ENCODE measurements around the gene RASD1.

The RASD1 gene

DNA sequence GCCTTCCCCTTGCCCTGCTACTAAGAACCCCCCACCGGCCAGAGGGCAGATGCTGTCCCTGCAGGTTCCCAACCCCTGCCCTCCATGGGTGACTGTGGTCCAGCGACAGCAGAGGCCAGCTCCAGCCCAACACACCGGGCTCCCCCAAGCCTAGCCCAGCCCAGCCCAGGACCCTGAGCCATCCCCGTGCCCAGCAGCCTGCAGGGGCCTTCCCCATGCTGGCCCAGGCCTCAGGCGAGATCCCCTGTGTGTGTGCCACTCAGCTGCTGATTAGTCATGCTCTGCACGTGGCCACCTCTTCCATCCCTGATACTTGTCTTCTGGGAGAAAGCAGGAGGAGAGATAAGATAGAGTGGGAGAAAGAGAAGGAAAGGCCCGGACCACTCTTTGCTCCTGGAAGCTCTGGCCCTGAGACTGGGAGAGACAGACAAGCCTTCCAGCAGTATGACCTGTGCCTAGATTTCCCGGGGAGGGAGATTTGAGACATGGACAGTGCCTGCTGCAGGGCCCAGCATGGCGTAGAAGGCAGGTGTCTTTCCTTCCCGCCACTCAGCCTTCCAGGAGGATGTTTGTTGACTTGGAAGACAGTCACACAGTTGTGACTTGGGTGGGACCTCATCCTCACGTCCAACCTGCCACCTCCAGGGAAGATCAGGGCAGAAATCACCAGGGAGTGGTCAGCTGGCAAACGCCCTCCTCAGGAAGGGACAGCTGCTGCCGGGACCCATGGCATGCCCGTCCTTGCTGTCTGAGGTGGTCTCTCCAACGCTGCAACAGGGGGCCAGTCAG lies 41.3 kb upstream of the RASD1 start:
- Histone ChIP-seq H3K9ac (ENCODE audit: low read depth, low read length) (no peak overlapping the region), H3K36me3 (ENCODE audit: insufficient read depth, low read depth, low read length) (no peaks in the 10 kb centered on the region), H3K4me1 (ENCODE audit: insufficient read depth, low read length) (no peaks in the 10 kb centered on the region), H3K4me3 (ENCODE audit: low read length) (no peak overlapping the region), H3K9me3 (ENCODE audit: insufficient read depth, low read depth, low read length) (no peaks in the 10 kb centered on the region), H3K27me3 (ENCODE audit: insufficient read depth, low read length) (no peaks in the 10 kb centered on the region), H3K27ac (ENCODE audit: low read length) (no peak overlapping the region)

DNA sequence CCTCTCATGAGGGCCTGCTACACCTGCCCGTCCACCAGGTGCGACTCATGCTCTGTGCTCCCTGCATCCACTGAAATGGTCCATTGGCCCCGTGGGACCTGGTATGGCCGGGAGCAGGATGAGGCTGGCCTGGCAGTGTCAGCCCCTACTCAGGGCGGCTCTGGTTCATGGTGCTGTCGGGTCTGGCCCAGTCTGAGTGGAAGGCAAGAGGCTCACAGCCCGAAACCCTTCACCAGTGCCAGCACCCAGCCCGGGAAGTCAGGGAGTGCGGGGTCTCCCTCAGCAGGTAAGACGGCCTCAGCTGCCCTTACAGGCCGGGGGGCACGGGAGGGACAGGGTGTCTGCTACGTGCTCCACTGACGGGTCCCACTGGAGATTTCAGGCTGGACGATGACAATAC lies 40.5 kb upstream of the RASD1 start:
- no peaks in the 10 kb centered on the region for H3K9me3 ChIP-seq (ENCODE audit: insufficient read depth, low read depth, low read length)
- no peak overlapping the region for H3K27ac ChIP-seq (ENCODE audit: low read length)
- no peak overlapping the region for H3K9ac ChIP-seq (ENCODE audit: low read depth, low read length)
- H3K4me3 ChIP-seq (ENCODE audit: low read length) = no peak overlapping the region
- no peaks in the 10 kb centered on the region for H3K4me1 ChIP-seq (ENCODE audit: insufficient read depth, low read length)
- no peaks in the 10 kb centered on the region for H3K27me3 ChIP-seq (ENCODE audit: insufficient read depth, low read length)
- no peaks in the 10 kb centered on the region for H3K36me3 ChIP-seq (ENCODE audit: insufficient read depth, low read depth, low read length)

DNA sequence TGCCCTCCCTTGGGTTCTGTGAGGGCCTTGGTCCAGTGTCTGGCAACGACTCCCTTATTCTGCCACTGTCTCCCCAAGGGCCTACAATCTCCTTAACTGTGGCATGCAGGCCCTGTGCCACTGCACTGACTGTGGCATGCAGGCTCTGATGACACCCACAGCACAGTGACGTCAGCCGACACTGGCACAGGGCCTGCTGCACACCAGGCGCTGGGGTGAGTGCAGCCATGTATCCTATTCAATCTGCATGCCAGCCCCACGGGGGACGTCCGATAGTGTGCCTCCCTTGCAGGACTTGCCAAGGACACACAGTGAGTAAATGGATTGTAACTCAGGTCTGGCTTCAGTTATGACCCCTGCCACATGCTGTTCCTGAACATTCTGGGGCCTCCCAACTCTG lies 39.8 kb upstream of the RASD1 start:
- Histone ChIP-seq H3K36me3 (ENCODE audit: insufficient read depth, low read depth, low read length) (no peaks in the 10 kb centered on the region), H3K4me1 (ENCODE audit: insufficient read depth, low read length) (no peaks in the 10 kb centered on the region), H3K4me3 (ENCODE audit: low read length) (no peak overlapping the region), H3K9ac (ENCODE audit: low read depth, low read length) (no peak overlapping the region), H3K27me3 (ENCODE audit: insufficient read depth, low read length) (no peaks in the 10 kb centered on the region), H3K27ac (ENCODE audit: low read length) (no peak overlapping the region), H3K9me3 (ENCODE audit: insufficient read depth, low read depth, low read length) (no peaks in the 10 kb centered on the region)

DNA sequence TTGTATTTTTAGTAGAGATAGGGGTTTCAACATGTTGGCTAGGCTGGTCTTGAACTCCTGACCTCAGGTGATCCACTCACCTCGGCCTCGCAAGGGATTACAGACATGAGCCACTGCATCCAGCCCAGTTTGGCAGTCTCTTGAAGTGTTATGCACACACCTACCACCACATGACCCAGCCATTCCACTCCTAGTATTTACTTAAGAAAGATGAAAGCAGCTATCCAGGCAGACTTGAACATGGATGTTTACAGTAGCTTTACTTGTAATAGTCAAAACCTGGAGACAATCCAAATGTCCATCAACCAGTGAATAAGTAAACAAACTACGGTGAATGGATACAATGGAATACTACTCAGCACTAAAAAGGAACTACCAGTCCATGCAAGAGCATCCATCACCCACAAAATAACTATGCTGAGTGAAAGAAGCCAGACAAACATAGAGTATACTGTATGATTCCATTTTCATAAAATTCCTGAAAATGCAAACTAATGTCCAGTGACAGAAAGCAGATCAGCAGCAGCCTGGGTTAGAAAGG lies 37.8 kb upstream of the RASD1 start:
- no peak overlapping the region for H3K9ac ChIP-seq (ENCODE audit: low read depth, low read length)
- no peaks in the 10 kb centered on the region for H3K9me3 ChIP-seq (ENCODE audit: insufficient read depth, low read depth, low read length)
- no peak overlapping the region for H3K27ac ChIP-seq (ENCODE audit: low read length)

DNA sequence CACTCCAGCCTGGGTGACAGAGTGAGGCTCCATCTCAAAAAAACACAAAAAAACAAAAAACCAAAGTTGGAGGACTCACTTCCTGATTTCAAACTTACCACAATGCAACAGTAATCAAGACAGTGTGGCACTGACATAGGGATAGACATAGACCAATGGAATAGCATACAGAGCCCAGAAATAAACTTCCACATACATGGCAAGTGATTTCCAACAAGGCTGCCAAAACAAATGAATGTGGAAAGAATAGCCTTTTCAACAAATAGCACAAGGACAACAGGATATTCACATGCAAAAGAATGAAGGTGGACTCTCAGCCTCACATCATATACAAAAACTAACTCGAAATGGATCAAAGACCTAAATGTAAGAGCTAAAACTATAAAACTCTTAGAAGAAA lies 36.8 kb upstream of the RASD1 start:
- Histone ChIP-seq H3K4me3 (ENCODE audit: low read length) (no peak overlapping the region), H3K27me3 (ENCODE audit: insufficient read depth, low read length) (no peaks in the 10 kb centered on the region), H3K9me3 (ENCODE audit: insufficient read depth, low read depth, low read length) (no peaks in the 10 kb centered on the region), H3K9ac (ENCODE audit: low read depth, low read length) (no peak overlapping the region), H3K36me3 (ENCODE audit: insufficient read depth, low read depth, low read length) (no peaks in the 10 kb centered on the region), H3K27ac (ENCODE audit: low read length) (no peak overlapping the region), H3K4me1 (ENCODE audit: insufficient read depth, low read length) (no peaks in the 10 kb centered on the region)

More for the DNA sequence above, 37.8 kb upstream of the RASD1 start:
- H3K27me3 ChIP-seq (ENCODE audit: insufficient read depth, low read length) = no peaks in the 10 kb centered on the region
- no peaks in the 10 kb centered on the region for H3K36me3 ChIP-seq (ENCODE audit: insufficient read depth, low read depth, low read length)
- H3K4me3 ChIP-seq (ENCODE audit: low read length) = no peak overlapping the region
- H3K4me1 ChIP-seq (ENCODE audit: insufficient read depth, low read length) = no peaks in the 10 kb centered on the region

DNA sequence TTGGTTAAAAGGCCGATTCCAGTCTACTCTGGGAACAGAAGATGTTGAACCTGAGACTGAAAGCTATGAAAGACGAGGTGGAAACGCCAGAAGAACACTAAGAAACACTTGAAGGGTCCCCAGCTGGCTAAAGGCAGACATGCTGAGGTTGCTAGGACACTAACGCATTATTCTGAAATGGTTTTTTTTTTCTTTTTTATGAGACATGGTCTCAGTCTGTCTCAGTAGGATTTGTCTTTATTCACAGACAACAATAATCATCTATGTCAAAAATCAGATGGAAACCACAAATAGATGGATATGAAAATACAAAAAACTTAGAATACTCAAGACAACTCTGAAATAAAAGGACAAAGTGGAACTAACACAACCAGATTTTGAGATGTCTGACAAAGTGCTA lies 35.0 kb upstream of the RASD1 start:
- no peaks in the 10 kb centered on the region for H3K27me3 ChIP-seq (ENCODE audit: insufficient read depth, low read length)
- H3K4me1 ChIP-seq (ENCODE audit: insufficient read depth, low read length) = no peaks in the 10 kb centered on the region
- no peak overlapping the region for H3K27ac ChIP-seq (ENCODE audit: low read length)
- no peak overlapping the region for H3K9ac ChIP-seq (ENCODE audit: low read depth, low read length)
- no peaks in the 10 kb centered on the region for H3K36me3 ChIP-seq (ENCODE audit: insufficient read depth, low read depth, low read length)
- H3K4me3 ChIP-seq (ENCODE audit: low read length) = no peak overlapping the region
- H3K9me3 ChIP-seq (ENCODE audit: insufficient read depth, low read depth, low read length) = no peaks in the 10 kb centered on the region

DNA sequence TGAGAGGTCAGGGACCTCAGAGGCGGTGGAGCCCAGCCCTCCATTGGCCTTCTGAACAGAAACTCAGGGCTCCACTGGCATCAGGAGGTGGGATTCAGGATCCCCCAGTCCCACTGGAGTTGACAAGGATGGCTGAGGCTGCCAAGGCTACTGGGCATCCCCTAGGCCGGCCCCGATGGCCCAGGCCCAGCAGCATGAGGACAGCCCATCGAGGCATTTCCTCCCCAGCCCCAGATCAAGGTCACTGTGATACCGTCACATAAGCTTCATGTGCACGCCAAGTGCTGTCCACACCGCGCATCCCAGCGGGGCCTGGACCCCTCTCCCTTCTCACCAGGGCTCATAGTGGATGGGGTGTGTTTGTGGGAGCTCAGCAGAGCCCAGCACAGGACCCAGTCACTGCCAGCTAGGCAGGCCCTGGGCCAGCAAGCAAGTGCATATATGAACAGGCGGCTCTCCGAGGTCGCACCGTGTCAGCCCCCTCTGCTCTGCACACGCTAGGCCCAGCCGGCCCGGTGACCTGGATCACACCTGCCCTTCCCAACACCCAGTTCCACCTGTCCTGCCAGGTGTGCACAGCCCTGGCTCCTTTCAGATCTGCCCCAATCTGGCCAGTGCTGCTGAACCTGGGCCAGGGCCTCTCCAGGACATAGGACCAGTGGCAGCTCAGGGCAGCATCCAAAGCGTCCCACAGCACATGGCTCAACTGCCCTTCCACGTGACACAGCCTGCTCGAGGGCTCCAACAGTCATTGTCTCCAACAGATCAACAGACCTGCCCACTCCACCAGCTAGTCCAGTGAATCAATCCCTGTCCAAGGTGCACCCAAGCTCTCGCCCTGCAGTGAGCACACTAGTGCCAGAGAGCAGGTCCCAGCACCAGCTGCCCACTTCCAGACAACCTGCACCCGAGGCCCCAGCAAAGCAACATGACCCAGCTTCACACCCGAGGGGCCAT lies 32.8 kb upstream of the RASD1 start:
- no peak overlapping the region for H3K27ac ChIP-seq (ENCODE audit: low read length)
- no peaks in the 10 kb centered on the region for H3K4me1 ChIP-seq (ENCODE audit: insufficient read depth, low read length)
- no peak overlapping the region for H3K9ac ChIP-seq (ENCODE audit: low read depth, low read length)
- no peaks in the 10 kb centered on the region for H3K36me3 ChIP-seq (ENCODE audit: insufficient read depth, low read depth, low read length)
- H3K4me3 ChIP-seq (ENCODE audit: low read length) = no peak overlapping the region
- H3K27me3 ChIP-seq (ENCODE audit: insufficient read depth, low read length) = no peaks in the 10 kb centered on the region
- H3K9me3 ChIP-seq (ENCODE audit: insufficient read depth, low read depth, low read length) = no peaks in the 10 kb centered on the region

DNA sequence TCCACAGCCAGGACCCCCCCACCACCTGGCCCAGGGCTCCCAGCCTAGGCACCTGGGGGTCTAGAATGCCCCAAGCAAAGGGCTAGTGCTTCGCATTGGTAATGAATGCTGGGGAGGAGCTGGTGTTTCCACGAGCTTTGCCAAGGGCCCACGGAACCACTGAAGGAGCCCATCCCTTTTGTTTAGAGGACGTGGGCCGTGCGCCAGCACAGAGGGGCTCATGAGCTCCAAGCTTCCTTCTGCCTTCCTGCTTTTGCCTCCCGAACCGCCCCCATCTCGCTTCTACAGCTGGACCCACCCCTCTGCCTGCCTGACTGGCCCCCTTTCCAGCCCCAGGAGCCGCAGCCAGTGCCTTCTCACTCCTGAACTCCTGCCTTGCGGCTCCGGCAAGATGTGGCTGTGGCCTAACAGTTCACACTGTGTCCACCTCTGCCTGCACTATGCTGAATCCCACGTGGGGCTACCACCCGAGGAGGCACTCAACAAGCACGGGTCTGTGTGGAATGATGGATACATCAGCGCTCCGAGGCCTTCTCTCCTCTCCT lies 31.8 kb upstream of the RASD1 start:
- Histone ChIP-seq H3K4me3 (ENCODE audit: low read length) (no peak overlapping the region), H3K4me1 (ENCODE audit: insufficient read depth, low read length) (peaks cover 5% of the 10 kb centered on the region; the same call in 1 of the 2 replicates), H3K36me3 (ENCODE audit: insufficient read depth, low read depth, low read length) (no peaks in the 10 kb centered on the region), H3K9ac (ENCODE audit: low read depth, low read length) (no peak overlapping the region), H3K27me3 (ENCODE audit: insufficient read depth, low read length) (no peaks in the 10 kb centered on the region), H3K9me3 (ENCODE audit: insufficient read depth, low read depth, low read length) (no peaks in the 10 kb centered on the region), H3K27ac (ENCODE audit: low read length) (no peak overlapping the region)

DNA sequence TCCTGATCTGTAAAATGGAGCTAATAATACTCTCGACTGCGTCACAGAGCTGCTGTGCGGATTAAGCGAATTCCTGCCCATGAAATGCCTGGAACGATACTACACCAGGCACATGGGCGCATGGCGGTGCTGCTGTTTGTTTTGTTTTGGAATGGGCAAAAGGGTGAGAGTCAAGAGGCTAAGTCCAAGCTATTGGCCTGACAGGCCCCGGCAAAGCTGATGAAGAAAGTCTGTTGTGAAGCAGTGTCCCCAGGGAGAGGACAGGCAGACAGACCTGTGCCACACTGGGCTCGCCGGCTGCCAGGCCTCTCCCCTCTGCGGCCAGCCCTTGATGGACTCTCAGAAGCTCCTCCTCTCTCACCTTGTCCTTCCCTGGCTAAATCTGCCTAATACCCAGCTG lies 31.3 kb upstream of the RASD1 start:
- no peaks in the 10 kb centered on the region for H3K9me3 ChIP-seq (ENCODE audit: insufficient read depth, low read depth, low read length)
- no peaks in the 10 kb centered on the region for H3K36me3 ChIP-seq (ENCODE audit: insufficient read depth, low read depth, low read length)
- peaks cover 10% of the 10 kb centered on the region; the same call in 1 of the 2 replicates for H3K4me1 ChIP-seq (ENCODE audit: insufficient read depth, low read length)
- H3K9ac ChIP-seq (ENCODE audit: low read depth, low read length) = no peak overlapping the region
- H3K4me3 ChIP-seq (ENCODE audit: low read length) = no peak overlapping the region
- H3K27me3 ChIP-seq (ENCODE audit: insufficient read depth, low read length) = no peaks in the 10 kb centered on the region
- H3K27ac ChIP-seq (ENCODE audit: low read length) = no peak overlapping the region

DNA sequence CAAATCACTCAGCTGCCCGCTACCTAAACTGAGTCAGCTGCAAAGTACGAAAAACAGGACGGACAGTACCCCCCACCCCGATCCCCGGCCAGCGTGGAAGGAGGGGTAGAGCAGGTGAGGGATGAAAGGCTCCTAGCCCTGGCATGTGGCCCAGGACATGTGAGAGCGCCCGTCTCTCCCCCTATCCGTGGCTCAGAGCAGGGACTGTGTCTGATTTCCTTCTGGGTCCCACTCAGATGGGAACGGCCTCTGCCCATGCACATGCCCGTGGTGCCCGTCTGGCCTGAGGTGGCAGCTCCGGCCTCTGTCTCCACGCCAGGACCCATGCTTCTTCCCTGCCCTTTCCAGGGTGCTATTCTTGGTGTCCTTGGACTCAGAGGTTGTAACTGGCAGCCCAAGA lies 30.2 kb upstream of the RASD1 start:
- Histone ChIP-seq H3K27ac (ENCODE audit: low read length) (no peak overlapping the region), H3K9ac (ENCODE audit: low read depth, low read length) (no peak overlapping the region), H3K9me3 (ENCODE audit: insufficient read depth, low read depth, low read length) (no peaks in the 10 kb centered on the region), H3K4me3 (ENCODE audit: low read length) (no peak overlapping the region), H3K27me3 (ENCODE audit: insufficient read depth, low read length) (no peaks in the 10 kb centered on the region), H3K4me1 (ENCODE audit: insufficient read depth, low read length) (peaks cover 14% of the 10 kb centered on the region; the same call in 1 of the 2 replicates), H3K36me3 (ENCODE audit: insufficient read depth, low read depth, low read length) (no peaks in the 10 kb centered on the region)

DNA sequence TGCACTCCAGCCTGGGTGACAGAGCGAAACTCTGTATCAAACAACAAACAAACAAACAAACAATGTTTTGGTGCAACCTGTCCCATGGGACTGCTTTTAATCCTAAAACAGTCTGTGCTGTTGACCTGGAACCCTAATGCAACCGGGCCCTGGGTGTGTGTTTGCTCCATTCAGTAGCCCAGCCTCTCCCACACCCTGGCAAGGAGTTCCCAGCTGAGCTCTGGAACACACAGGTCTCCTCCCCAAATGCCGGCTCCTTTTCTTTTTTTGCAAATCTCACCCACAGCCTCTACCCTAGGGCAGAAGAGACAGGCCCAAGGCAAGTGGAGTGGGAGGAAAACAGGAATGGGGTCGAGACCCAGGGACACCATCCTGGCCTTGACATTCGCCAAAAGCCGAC lies 29.8 kb upstream of the RASD1 start:
- Histone ChIP-seq H3K27me3 (ENCODE audit: insufficient read depth, low read length) (no peaks in the 10 kb centered on the region), H3K9ac (ENCODE audit: low read depth, low read length) (no peak overlapping the region), H3K4me1 (ENCODE audit: insufficient read depth, low read length) (peaks cover 14% of the 10 kb centered on the region; the same call in 1 of the 2 replicates), H3K27ac (ENCODE audit: low read length) (no peak overlapping the region), H3K9me3 (ENCODE audit: insufficient read depth, low read depth, low read length) (no peaks in the 10 kb centered on the region), H3K36me3 (ENCODE audit: insufficient read depth, low read depth, low read length) (no peaks in the 10 kb centered on the region), H3K4me3 (ENCODE audit: low read length) (no peak overlapping the region)
